EL (cell line): ENCODE measurements around the gene PANX3.
"Not testable (repeated sequence)": the region's sequence is repeated elsewhere in the genome, so short reads cannot be mapped to it uniquely, and the experiment has no call there.

Source experiments
- DNase-seq: peaks from one replicate; pipeline ENCODE4 v3.0.0-alpha.2; 2016

The PANX3 gene

GRCh38 chr11:124611064-124611463 lies at the start of gene PANX3:
TSS of gene PANX3 (plus strand) at chr11:124611428. CDS start at chr11:124611557, 129 bp downstream.
- no peak for DNase-seq

- DNase-seq, result no peak
Observed at GRCh38 chr11:124569697-124570096, 41.5 kb upstream of the PANX3 start, which contains the start of gene OR8A1. TSS of gene OR8A1 (plus strand) at chr11:124569997. CDS start at chr11:124570120, 123 bp downstream.

GRCh38 chr11:124570160-124570559 lies 41.1 kb upstream of the PANX3 start:
- no peak for DNase-seq

GRCh38 chr11:124577716-124578427 lies 33.4 kb upstream of the PANX3 start:
- DNase-seq, result no peak

DNA sequence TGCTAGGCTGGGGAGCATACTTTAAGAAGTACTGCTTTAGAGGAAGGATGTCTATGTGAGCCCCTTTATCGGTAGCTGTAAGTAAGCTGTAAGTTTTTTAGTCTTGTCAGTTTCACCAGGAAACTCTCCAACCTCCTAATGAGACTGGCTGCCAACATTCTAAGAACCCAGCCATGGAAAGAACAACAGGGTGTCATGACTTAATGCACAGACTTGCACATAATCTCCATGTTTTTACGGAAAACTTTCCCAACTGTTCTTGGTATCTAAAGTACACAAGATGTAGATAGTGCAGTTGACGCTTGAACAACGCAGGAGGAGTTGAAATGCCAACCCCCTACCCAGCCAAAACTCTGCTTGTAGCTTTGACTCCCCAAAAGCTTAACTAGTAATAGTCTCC lies 32.5 kb upstream of the PANX3 start:
- DNase-seq, result no peak

GRCh38 chr11:124581817-124582216 lies 29.4 kb upstream of the PANX3 start:
- no peak for DNase-seq

GRCh38 chr11:124582565-124582964 lies 28.7 kb upstream of the PANX3 start:
- no peak for DNase-seq

- DNase-seq, result no peak
Observed at GRCh38 chr11:124583781-124584180, 27.4 kb upstream of the PANX3 start.

GRCh38 chr11:124584681-124585372 lies 26.4 kb upstream of the PANX3 start:
- DNase-seq, result no peak

DNA sequence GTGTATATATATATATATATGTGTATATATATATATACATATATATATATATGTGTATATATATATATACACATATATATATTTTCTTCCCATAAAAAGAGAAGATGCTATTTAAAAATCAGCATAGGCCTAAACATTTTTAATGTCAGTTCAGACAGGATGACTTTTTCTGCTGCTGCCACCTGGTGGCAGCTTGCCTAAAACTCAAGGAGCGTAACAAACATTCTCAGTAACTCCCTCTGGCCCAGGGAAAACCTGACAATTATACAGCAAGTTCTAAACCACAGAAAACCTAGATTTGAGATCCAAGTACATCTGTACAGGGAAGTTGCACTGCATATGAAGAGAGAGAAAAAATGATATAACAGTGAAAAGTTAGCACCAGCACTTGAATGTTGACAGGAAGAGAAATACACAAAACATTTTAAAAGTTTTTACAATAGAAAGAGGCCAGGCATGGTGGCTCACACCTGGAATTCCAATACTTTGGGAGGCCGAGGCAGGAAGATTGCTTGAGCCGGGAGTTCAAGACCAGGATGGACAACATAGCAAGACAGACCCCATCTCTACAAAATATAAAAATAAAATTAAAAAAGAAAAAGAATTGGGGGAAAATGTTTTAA lies 24.9 kb upstream of the PANX3 start:
- peak; percentile 54 for DNase-seq

GRCh38 chr11:124591430-124591829 lies 19.8 kb upstream of the PANX3 start:
- DNase-seq, result no peak

GRCh38 chr11:124592627-124593026 lies 18.6 kb upstream of the PANX3 start:
- DNase-seq, result no peak

GRCh38 chr11:124595302-124595701 lies 15.9 kb upstream of the PANX3 start:
- no peak for DNase-seq

DNA sequence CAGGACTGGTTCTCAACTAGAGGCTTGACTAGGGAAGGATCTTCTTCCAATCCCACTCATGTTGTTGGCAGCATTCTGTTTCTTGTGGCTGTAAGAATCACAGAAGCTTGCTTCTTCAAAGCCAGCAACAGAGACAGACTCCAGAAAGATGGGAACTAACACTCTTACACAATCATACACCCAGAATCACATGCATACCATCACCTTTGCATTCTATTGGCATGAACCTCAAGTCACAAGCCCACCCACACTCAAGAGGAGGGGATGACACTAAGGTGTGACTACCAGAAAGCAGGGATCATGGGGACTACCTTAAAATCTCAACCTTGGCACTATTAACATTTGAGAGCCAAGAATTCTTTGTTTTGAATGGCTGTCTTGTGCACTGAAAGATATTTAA lies 13.6 kb upstream of the PANX3 start:
- no peak for DNase-seq

- DNase-seq, result no peak
Observed at GRCh38 chr11:124600621-124601320, 10.5 kb upstream of the PANX3 start.

GRCh38 chr11:124602193-124602592 lies 9.0 kb upstream of the PANX3 start:
- DNase-seq, result peak; percentile 47

DNA sequence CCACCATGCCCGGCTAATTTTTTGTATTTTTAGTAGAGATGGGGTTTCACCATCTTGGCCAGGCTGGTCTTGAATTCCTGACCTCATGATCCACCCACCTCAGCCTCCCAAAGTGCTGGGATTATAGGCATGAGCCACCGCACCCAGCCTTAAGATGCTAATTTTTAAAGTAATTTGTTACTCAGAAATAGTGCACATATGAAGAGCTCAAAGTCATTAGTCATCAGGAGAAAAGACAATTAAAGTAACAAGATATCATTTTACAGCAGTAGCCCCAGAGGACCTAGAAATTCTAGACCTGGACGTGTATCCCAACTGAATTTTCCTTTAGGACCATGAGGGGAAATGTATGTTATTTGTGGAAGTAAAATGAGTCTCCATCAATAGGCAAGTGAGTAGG lies 8.5 kb upstream of the PANX3 start:
- DNase-seq, result not testable (repeated sequence)

- no peak for DNase-seq
Observed at GRCh38 chr11:124605719-124606118, 5.5 kb upstream of the PANX3 start.

- DNase-seq, result no peak
Observed at GRCh38 chr11:124608147-124608546, 3.1 kb upstream of the PANX3 start.

DNA sequence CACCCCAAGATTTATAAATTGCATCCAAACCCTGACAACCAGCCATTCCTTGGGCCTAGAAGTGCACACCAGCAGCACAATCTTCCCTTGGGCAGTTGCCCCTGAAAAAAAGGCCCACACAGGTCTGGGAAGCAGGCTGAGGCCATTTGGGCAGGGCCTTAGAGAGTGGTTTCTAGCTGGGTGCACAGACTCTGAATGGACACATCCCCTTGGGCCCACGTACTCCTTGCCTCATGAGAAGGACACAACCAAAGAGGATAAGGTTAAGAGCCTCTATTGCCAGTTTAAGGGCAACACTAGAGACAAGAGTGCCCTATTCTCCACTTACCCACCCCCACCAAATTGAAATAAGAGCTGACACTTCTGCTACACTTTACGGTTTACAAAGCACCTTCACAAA lies 933 bp upstream of the PANX3 start:
- DNase-seq, result no peak

DNA sequence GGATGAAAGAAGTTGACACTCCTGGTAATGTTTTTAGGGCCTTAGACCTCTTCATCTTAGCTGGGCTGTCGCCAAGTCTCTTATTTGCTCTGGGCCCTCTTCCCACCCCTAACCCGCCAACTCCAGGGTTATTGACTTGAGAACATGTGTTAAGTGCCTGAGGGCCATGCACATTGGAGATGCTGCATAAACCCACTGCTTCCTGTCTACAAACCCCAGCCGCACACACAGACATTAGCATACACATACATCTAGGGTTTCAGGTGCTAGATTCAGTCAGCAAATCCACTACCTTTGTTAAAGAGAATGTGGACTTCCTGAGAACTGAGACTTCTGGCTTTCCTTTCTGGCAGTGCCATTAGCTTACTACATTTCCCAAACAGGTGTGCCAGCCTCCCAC lies 817 bp downstream of the PANX3 start:
- no peak for DNase-seq

GRCh38 chr11:124612567-124613246 lies 1.5 kb downstream of the PANX3 start:
- no peak for DNase-seq

DNA sequence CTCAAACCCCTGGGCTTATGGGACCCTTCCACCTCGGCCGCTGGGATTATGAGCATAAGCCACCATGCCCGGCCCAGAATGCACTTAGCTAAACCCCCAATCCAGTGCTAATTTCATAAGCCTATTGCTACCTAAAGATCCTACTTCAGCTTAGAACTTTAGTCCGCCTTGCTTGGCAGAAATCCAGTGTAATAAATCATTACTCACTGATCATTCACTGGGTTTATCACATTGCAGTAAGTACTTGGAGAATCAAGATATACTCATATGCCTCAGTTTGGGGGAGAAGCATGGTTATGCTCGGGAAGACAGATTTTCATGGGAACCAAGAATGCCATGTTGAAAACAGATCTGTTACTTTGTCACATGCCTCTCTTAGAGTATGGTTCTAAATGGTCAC lies 7.6 kb downstream of the PANX3 start:
- DNase-seq, result no peak
